ENCODE results near the gene CEP128.

The CEP128 gene

DNA sequence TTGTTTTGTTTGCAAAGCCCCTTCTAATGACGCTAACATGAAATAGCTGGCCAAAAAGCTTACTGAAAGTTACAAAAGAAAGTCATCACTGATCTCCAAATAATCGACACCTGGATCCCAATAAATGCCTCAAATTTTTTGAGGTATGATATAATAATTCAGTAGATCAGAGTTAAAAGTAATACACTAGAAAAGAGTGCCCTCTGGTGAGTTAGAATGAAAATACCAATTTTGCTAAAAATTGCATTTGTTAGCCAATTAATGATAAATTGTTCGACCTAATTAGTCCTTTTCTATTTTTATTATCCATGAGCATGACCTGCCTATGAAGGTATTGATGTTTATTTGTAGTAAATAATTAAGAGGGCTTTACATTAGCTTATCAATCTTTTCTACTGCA, 78.6 kb downstream of the CEP128 start:
- Histone ChIP-seq H3K36me3 (no peaks in the 10 kb centered on the region), H3K9me3 (peaks cover 4% of the 10 kb centered on the region), H3K27me3 (no peaks in the 10 kb centered on the region), H3K4me3 (ENCODE audit: low read depth in 1 of 2, low read length in 1 of 2) (no peak overlapping the region), H3K27ac (no peak overlapping the region), H3K4me1 (ENCODE audit: control insufficient read depth in 1 of 2, insufficient read depth in 1 of 2, low read depth in 1 of 2, low read length in 1 of 2) (no peaks in the 10 kb centered on the region)
- TF ChIP-seq, protein P1, sequence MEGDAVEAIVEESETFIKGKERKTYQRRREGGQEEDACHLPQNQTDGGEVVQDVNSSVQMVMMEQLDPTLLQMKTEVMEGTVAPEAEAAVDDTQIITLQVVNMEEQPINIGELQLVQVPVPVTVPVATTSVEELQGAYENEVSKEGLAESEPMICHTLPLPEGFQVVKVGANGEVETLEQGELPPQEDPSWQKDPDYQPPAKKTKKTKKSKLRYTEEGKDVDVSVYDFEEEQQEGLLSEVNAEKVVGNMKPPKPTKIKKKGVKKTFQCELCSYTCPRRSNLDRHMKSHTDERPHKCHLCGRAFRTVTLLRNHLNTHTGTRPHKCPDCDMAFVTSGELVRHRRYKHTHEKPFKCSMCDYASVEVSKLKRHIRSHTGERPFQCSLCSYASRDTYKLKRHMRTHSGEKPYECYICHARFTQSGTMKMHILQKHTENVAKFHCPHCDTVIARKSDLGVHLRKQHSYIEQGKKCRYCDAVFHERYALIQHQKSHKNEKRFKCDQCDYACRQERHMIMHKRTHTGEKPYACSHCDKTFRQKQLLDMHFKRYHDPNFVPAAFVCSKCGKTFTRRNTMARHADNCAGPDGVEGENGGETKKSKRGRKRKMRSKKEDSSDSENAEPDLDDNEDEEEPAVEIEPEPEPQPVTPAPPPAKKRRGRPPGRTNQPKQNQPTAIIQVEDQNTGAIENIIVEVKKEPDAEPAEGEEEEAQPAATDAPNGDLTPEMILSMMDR (IDR thresholded peaks at IDR 0.05): no peak

DNA sequence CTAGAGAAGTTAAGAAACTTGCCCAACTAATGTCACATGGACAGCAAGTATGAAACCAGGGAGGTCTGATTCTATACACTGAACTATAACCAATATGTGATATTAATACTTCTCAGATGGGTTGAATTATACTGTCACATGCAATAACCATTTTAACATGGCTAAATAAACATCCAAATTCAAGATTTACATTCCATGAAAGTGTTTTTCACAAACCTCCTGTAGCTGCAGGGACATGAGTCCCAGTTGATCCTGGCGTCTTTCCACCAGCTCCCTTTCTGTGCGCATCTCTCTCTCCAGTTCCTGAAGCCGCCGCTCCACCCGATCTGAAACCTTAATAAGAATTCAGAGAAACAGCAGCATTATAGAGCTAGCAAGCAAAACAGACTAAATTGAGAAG, 79.0 kb downstream of the CEP128 start:
- Histone ChIP-seq H3K36me3 (no peaks in the 10 kb centered on the region), H3K27me3 (no peaks in the 10 kb centered on the region), H3K4me1 (ENCODE audit: control insufficient read depth in 1 of 2, insufficient read depth in 1 of 2, low read depth in 1 of 2, low read length in 1 of 2) (no peaks in the 10 kb centered on the region), H3K9me3 (no peaks in the 10 kb centered on the region), H3K27ac (no peak overlapping the region), H3K4me3 (ENCODE audit: low read depth in 1 of 2, low read length in 1 of 2) (no peak overlapping the region)
- TF ChIP-seq, protein P1 (IDR thresholded peaks at IDR 0.05): no peak

DNA sequence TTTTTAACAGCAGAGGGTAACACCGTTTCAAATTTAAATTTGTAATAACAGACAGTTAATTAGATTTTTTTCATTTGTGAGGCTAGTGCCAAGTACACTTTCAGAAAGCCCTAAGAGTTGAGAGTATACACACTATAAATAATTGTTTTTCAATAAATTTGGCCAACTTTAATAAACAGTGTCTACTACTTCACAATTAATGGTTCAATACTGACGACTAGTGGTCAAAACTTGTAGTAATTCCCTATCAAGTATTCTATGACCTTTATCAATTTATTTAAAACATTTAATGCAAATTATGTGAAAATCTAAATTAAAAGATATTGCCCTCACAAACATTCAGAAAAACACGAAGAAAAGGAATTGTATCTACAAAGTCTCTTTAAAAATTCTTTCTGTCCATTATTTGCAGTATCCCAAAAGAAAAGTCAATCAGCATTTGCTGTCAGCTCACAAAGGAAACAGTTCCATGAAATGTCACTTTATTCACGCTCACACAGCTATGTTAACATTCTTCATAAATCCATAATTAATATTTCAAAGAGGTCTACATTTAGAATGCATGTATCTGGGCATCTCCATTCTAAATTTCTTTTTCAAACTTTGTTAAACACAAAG, 91.2 kb downstream of the CEP128 start:
- H3K9me3 ChIP-seq: no peaks in the 10 kb centered on the region
- TF ChIP-seq, protein P1 (IDR thresholded peaks at IDR 0.05): no peak
- no peak overlapping the region for H3K27ac ChIP-seq
- H3K36me3 ChIP-seq: no peaks in the 10 kb centered on the region
- no peak overlapping the region for H3K4me3 ChIP-seq (ENCODE audit: low read depth in 1 of 2, low read length in 1 of 2)
- H3K4me1 ChIP-seq (ENCODE audit: control insufficient read depth in 1 of 2, insufficient read depth in 1 of 2, low read depth in 1 of 2, low read length in 1 of 2): no peaks in the 10 kb centered on the region
- H3K27me3 ChIP-seq: no peaks in the 10 kb centered on the region

GRCh38 chr14:80847070-80847469, 94.5 kb downstream of the CEP128 start:
- TF ChIP-seq, protein P1 (IDR thresholded peaks at IDR 0.05): no peak
- no peak overlapping the region for H3K4me3 ChIP-seq (ENCODE audit: low read depth in 1 of 2, low read length in 1 of 2)
- H3K4me1 ChIP-seq (ENCODE audit: control insufficient read depth in 1 of 2, insufficient read depth in 1 of 2, low read depth in 1 of 2, low read length in 1 of 2): no peaks in the 10 kb centered on the region
- H3K27ac ChIP-seq: no peak overlapping the region
- H3K36me3 ChIP-seq: no peaks in the 10 kb centered on the region
- no peaks in the 10 kb centered on the region for H3K27me3 ChIP-seq
- H3K9me3 ChIP-seq: no peaks in the 10 kb centered on the region

DNA sequence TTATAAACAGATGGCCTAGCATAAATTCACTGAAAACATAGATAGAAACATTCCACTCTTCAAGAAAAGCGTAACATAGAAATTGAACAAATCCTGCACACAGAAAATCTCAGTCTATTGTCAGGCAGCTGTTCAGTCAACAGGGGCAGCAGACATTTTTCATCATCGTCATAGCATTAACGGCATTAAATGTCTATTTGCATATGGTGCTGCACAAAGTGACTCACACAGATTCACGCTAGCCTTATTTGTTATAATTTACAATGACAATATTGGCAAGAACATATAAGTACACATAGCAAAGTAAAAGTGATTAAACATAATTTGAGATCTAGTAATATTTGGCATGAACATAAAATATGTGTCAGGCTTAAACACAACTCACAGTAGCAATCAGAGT, 95.7 kb downstream of the CEP128 start:
- Histone ChIP-seq H3K9me3 (no peaks in the 10 kb centered on the region), H3K4me1 (ENCODE audit: control insufficient read depth in 1 of 2, insufficient read depth in 1 of 2, low read depth in 1 of 2, low read length in 1 of 2) (no peaks in the 10 kb centered on the region), H3K27ac (no peak overlapping the region), H3K36me3 (no peaks in the 10 kb centered on the region), H3K27me3 (no peaks in the 10 kb centered on the region), H3K4me3 (ENCODE audit: low read depth in 1 of 2, low read length in 1 of 2) (no peak overlapping the region)
- TF ChIP-seq, protein P1 (IDR thresholded peaks at IDR 0.05): no peak

- Histone ChIP-seq H3K36me3 (no peaks in the 10 kb centered on the region), H3K4me3 (ENCODE audit: low read depth in 1 of 2, low read length in 1 of 2) (no peak overlapping the region), H3K4me1 (ENCODE audit: control insufficient read depth in 1 of 2, insufficient read depth in 1 of 2, low read depth in 1 of 2, low read length in 1 of 2) (no peaks in the 10 kb centered on the region), H3K27me3 (no peaks in the 10 kb centered on the region), H3K9me3 (no peaks in the 10 kb centered on the region), H3K27ac (no peak overlapping the region)
- TF ChIP-seq, protein P1 (IDR thresholded peaks at IDR 0.05): no peak
Measured at GRCh38 chr14:80844872-80845271, 96.7 kb downstream of the CEP128 start.
